HepG2 (cell line): ENCODE data around the gene MPV17L2. TPM values are rescaled to one million over a fixed set of nuclear protein-coding genes. Genes with fewer than 3 reads are reported as not detected.

Experiments
- ATF5 ChIP-seq: sonication (generic); formaldehyde crosslinking; IDR thresholded peaks from 2 replicates; pipeline ENCODE4 v1.4.0; 2020; ENCODE audit warnings: mild to moderate bottlenecking, low read depth, missing genetic modification reagents
- FOXP1 ChIP-seq, 2 experiments: fragments of 450-650 bp in 1 of 2; IDR thresholded peaks; 2 replicates each; pipeline ENCODE4 v1.6.1; 2017 to 2018; ENCODE audit warnings: antibody characterized with exemption in 1 of 2
- GATAD1 ChIP-seq: IDR thresholded peaks from 2 replicates; pipeline ENCODE4 v1.6.1; 2016; ENCODE audit warnings: missing genetic modification reagents, missing compliant biosample characterization
- HDAC1 ChIP-seq: sonication (generic); formaldehyde crosslinking; IDR thresholded peaks from 2 replicates; pipeline ENCODE4 v1.5.1; 2020; ENCODE audit warnings: mild to moderate bottlenecking, missing genetic modification reagents
- HNF4G ChIP-seq, 2 experiments: sonication (generic) in 1 of 2; formaldehyde crosslinking in 1 of 2; IDR thresholded peaks; 2 replicates each; pipeline versions ENCODE4 v1.4.0 to v1.6.1; 2011 to 2020; ENCODE audit warnings: borderline replicate concordance in 2 of 2, low read depth in 2 of 2, mild to moderate bottlenecking in 2 of 2, low read length in 1 of 2, missing genetic modification reagents in 1 of 2, moderate library complexity in 1 of 2
- NR0B2 ChIP-seq: sonication (generic); formaldehyde crosslinking; IDR thresholded peaks from 2 replicates; pipeline ENCODE4 v1.4.0; 2020; ENCODE audit warnings: mild to moderate bottlenecking, missing genetic modification reagents
- PRDM15 ChIP-seq: sonication (generic); formaldehyde crosslinking; IDR thresholded peaks from 2 replicates; pipeline ENCODE4 v1.4.0; 2020; ENCODE audit warnings: missing genetic modification reagents
- SRSF1 ChIP-seq: fragments of 200-400 bp; formaldehyde crosslinking; optimal IDR thresholded peaks from 2 replicates; pipeline ENCODE3; 2017; ENCODE audit warnings: mild to moderate bottlenecking, low read depth, low read length, moderate library complexity
- THAP8 ChIP-seq: sonication (generic); formaldehyde crosslinking; IDR thresholded peaks from 2 replicates; pipeline ENCODE4 v1.5.1; 2020; ENCODE audit warnings: missing genetic modification reagents, mild to moderate bottlenecking, borderline replicate concordance
- ZBTB42 ChIP-seq: sonication (generic); formaldehyde crosslinking; IDR thresholded peaks from 2 replicates; pipeline ENCODE4 v1.5.0; 2020; ENCODE audit warnings: mild to moderate bottlenecking, missing genetic modification reagents
- ZNF318 ChIP-seq: sonication (generic); formaldehyde crosslinking; IDR thresholded peaks from 2 replicates; pipeline ENCODE4 v1.4.0; 2020; ENCODE audit warnings: mild to moderate bottlenecking, missing genetic modification reagents
- ZNF850 ChIP-seq: sonication (generic); formaldehyde crosslinking; conservative IDR thresholded peaks from 2 replicates; pipeline ENCODE4 v1.9.0; 2021; ENCODE audit warnings: mild to moderate bottlenecking, missing genetic modification reagents
- polyA plus RNA-seq, 8 experiments: library from polyadenylated mRNA; depleted of rRNA in 3 of 8; stranded (reverse) in 7 of 8; unstranded in 1 of 8; fragments of >200 nt; fragmentation: Illumina TruSeq in 4 of 8; extraction: Trizol in 4 of 8; gene quantifications; 2 replicates each; pipeline versions ENCODE4 v1.2.1 to v1.2.3, GENCODE V29; 2011 to 2016; ENCODE audit warnings: low read depth in 4 of 8, missing spikeins in 1 of 8, mixed read lengths in 1 of 8; ENCODE audit not compliant: insufficient read depth in 1 of 8
- total RNA-seq, 5 experiments: library from RNA; depleted of rRNA; stranded (reverse); fragments of >200 nt; fragmentation: Illumina TruSeq; extraction: Trizol; gene quantifications; 2 replicates each; pipeline ENCODE4 v1.2.3, GENCODE V29; 2016; ENCODE audit warnings: low read depth in 1 of 5

The MPV17L2 gene
- total and polyA plus RNA-seq, 2 of the 13 experiments (the other 11 are each of a cell fraction or from before 2014, with no cell fraction given), result 13.6 to 16.7 TPM

GRCh38 chr19:18152817-18153555, 40.0 kb upstream of the MPV17L2 start, which contains the start of gene PIK3R2 (continued):
- TF ChIP-seq HNF4G (IDR thresholded peaks at IDR 0.05; ENCODE audit: borderline replicate concordance, low read depth, low read length) (peak; percentile 89), HNF4G (CRISPR knock-in tag; IDR thresholded peaks at IDR 0.05; ENCODE audit: borderline replicate concordance, low read depth) (no peak), ZNF318 (CRISPR knock-in tag) (no peak; the same call in 1 of the 2 replicates), ZNF850 (no peak), SRSF1 (peak; percentile 55), HDAC1 (CRISPR knock-in tag) (peak; percentile 69), NR0B2 (0 out of 2 replicates have a peak, but pooled peaks have one; percentile 28), THAP8 (CRISPR knock-in tag) (no peak), PRDM15 (CRISPR knock-in tag) (no peak), FOXP1 (IDR thresholded peaks at IDR 0.05) (no peak), FOXP1 (CRISPR knock-in tag; IDR thresholded peaks at IDR 0.05) (no peak), ZBTB42 (CRISPR knock-in tag) (no peak), GATAD1 (CRISPR knock-in tag) (peak; percentile 8; the same call in 1 of the 2 replicates), ATF5 (CRISPR knock-in tag) (no peak)
